Sigmoid colon (tissue), 7 donors: ENCODE results near the gene TSTD2. TPM values are rescaled to one million over a fixed set of nuclear protein-coding genes. Genes with fewer than 3 reads are reported as not detected.

Source experiments
- DNase-seq: peaks from one replicate; pipeline ENCODE4 v3.0.0-alpha.2; 2019
- H3K27ac ChIP-seq, 4 donors: fragments of 200-600 bp; sonication (generic); one replicate each; pipeline ENCODE4 v1.5.1; 2016 to 2019; ENCODE audit warnings: mild to moderate bottlenecking in 1 of 4
- H3K27me3 ChIP-seq, 3 donors: fragments of 200-600 bp; sonication (generic); one replicate each; pipeline ENCODE4 v1.5.1; 2019; ENCODE audit warnings: mild to moderate bottlenecking in 1 of 3
- H3K36me3 ChIP-seq, 4 donors: fragments of 200-600 bp; sonication (generic); one replicate each; pipeline ENCODE4 v1.5.1; 2016 to 2019
- H3K4me1 ChIP-seq, 4 donors: fragments of 200-600 bp; sonication (generic); one replicate each; pipeline ENCODE4 v1.5.1; 2017 to 2019
- H3K4me3 ChIP-seq, 4 donors: fragments of 200-600 bp; sonication (generic); one replicate each; pipeline ENCODE4 v1.5.1; 2017 to 2019; ENCODE audit warnings: mild to moderate bottlenecking in 2 of 4, moderate library complexity in 1 of 4
- H3K9me3 ChIP-seq, 4 donors: fragments of 200-600 bp in 3 of 4; sonication (generic) in 3 of 4; one replicate each; pipeline versions ENCODE4 v1.5.1 to v1.6.1; 2013 to 2019
- EP300 ChIP-seq, 4 donors: sonication (generic); formaldehyde crosslinking; IDR thresholded peaks; one replicate each; pipeline ENCODE4 v1.6.1; 2017; ENCODE audit warnings: antibody characterized with exemption in 4 of 4
- POLR2A ChIP-seq, 2 donors: fragments of 450-650 bp; IDR thresholded peaks; one replicate each; pipeline ENCODE4 v1.6.1; 2016; ENCODE audit warnings: antibody characterized with exemption in 2 of 2, mild to moderate bottlenecking in 2 of 2, moderate library complexity in 2 of 2
- POLR2AphosphoS5 ChIP-seq, 4 donors: sonication (generic); formaldehyde crosslinking; IDR thresholded peaks; one replicate each; pipeline ENCODE4 v1.6.1; 2017; ENCODE audit warnings: antibody characterized with exemption in 4 of 4
- WGBS, 2 donors: extraction: QIAGEN DNeasy Blood & Tissue Kit; methylation state at CpG; one replicate each; pipeline ENCODE4 v1.1.7; 2013; 5-methylcytosine and 5-hydroxymethylcytosine counted together
- intact Hi-C: fragments of 100-400 bp; cut with DNase I; formaldehyde crosslinking; loops from one replicate; pipeline ENCODE4 v1.15.1; 2023
- polyA plus RNA-seq, 3 donors: library from polyadenylated mRNA; stranded (reverse); fragments of 200-250 nt; gene quantifications; one replicate each; pipeline ENCODE4 v1.2.3, GENCODE V29; 2013
- total RNA-seq, 4 donors: library from RNA; depleted of rRNA; stranded (reverse); fragments of >200 nt; gene quantifications; one replicate each; pipeline ENCODE4 v1.1.0, GENCODE V29; 2016
- TF ChIP-seq, protein P1 (sequence below), 4 experiments: fragments of 450-650 bp in 3 of 4; fragments of 200-600 bp in 1 of 4; IDR thresholded peaks; one replicate each; pipeline ENCODE4 v1.5.1; 2016 to 2019; ENCODE audit warnings: antibody characterized with exemption in 4 of 4, mild to moderate bottlenecking in 3 of 4, moderate library complexity in 2 of 4
- donor health status: healthy with polysubstance abuse.
- donor health status: Bipolar disorder and iron deficiency.
- donor health status: healthy.

The TSTD2 gene
- total and polyA plus RNA-seq, 7 donors, result 8.4 to 31.2 (median 15.5) TPM

DNA sequence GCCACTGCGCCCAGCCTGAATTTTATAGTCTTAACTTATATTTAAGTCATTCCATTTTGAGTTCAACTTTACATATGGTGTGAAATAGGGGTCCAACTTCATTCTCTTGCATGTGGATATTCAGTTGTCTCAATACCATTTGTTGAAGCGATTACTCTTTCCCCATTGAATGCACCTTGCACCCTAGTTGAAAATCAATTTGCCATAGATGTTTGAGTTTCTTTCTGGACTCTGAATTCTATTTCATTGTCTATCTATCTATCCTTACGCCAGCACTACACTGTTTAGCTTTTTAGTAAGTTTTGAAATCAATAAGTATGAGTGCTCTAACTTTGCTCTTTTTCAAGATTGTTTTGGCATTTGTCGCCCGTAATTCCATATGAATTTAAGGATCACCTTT is 81.9 kb downstream of the TSTD2 start:
- Histone ChIP-seq H3K4me3 (no peak overlapping the region), H3K27me3 (no peaks in the 10 kb centered on the region), H3K4me1 (no peaks in the 10 kb centered on the region), H3K9me3 (peaks cover 0 to 3% (median 0%) of the 10 kb centered on the region in 4 donors), H3K36me3 (peaks cover 6 to 40% (median 21%) of the 10 kb centered on the region in 4 donors), H3K27ac (no peak overlapping the region)
- intact Hi-C loops, result no loop called here
- DNase-seq, result no peak
- TF ChIP-seq, protein P1, sequence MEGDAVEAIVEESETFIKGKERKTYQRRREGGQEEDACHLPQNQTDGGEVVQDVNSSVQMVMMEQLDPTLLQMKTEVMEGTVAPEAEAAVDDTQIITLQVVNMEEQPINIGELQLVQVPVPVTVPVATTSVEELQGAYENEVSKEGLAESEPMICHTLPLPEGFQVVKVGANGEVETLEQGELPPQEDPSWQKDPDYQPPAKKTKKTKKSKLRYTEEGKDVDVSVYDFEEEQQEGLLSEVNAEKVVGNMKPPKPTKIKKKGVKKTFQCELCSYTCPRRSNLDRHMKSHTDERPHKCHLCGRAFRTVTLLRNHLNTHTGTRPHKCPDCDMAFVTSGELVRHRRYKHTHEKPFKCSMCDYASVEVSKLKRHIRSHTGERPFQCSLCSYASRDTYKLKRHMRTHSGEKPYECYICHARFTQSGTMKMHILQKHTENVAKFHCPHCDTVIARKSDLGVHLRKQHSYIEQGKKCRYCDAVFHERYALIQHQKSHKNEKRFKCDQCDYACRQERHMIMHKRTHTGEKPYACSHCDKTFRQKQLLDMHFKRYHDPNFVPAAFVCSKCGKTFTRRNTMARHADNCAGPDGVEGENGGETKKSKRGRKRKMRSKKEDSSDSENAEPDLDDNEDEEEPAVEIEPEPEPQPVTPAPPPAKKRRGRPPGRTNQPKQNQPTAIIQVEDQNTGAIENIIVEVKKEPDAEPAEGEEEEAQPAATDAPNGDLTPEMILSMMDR (IDR thresholded peaks at IDR 0.05), result no peak
- TF ChIP-seq POLR2A (IDR thresholded peaks at IDR 0.05) (no peak), POLR2AphosphoS5 (IDR thresholded peaks at IDR 0.05) (no peak), EP300 (IDR thresholded peaks at IDR 0.05) (no peak)
- 95% methylated on average over 5 of the region's 5 CpGs for WGBS, 2 donors

DNA sequence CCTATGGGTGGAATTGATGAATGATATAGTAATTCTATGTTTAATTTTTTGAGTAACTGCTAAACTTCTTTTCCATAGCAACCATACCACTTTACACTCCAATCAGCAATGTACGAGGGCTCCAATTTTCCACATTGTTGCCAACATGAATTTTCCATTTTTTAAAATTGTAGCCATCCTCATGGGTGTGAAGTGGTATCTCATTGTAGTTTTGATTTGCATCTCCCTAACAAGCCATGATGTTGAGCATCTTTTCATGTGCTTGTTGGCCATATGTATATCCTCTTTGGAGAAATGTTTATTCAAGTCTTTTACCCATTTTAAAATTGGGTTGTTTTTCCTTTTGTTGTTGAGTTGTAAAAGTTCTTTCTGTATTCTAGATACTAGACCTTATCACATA is 82.8 kb downstream of the TSTD2 start:
- WGBS, 2 donors, result 84 to 95% methylated on average over 1 of the region's 1 CpG
- intact Hi-C loops, result no loop called here
- no peak for DNase-seq
- Histone ChIP-seq H3K9me3 (peaks cover 0 to 3% (median 0%) of the 10 kb centered on the region in 4 donors), H3K27me3 (no peaks in the 10 kb centered on the region), H3K4me3 (no peak overlapping the region), H3K4me1 (peaks cover 0 to 5% (median 4%) of the 10 kb centered on the region in 4 donors), H3K36me3 (peaks cover 6 to 40% (median 19%) of the 10 kb centered on the region in 4 donors), H3K27ac (no peak overlapping the region)
- TF ChIP-seq EP300 (IDR thresholded peaks at IDR 0.05), result no peak
- TF ChIP-seq, protein P1 (IDR thresholded peaks at IDR 0.05), result no peak
- no peak for TF ChIP-seq POLR2A (IDR thresholded peaks at IDR 0.05)
- TF ChIP-seq POLR2AphosphoS5 (IDR thresholded peaks at IDR 0.05), result no peak

Other genes with a start within 250 kb of the TSTD2 start
- 10 to 100 TPM; 10.5 to 20.9 (median 15.3) TPM for gene TDRD7, start 221.3 kb downstream of the TSTD2 start, total RNA-seq
- 10 to 100 TPM; 15.5 to 25.7 (median 19.2) TPM for gene TDRD7, start 221.3 kb downstream of the TSTD2 start, polyA plus RNA-seq
- 10 to 100 TPM; 28.5 to 56.8 (median 38.5) TPM for gene TMOD1, start 131.7 kb downstream of the TSTD2 start, total RNA-seq
- 1 to 10 TPM; 1.6 to 5.8 (median 4.2) TPM for gene TMOD1, start 131.7 kb downstream of the TSTD2 start, polyA plus RNA-seq
- gene NCBP1, start 453 bp upstream of the TSTD2 start, total RNA-seq, result 10 to 100 TPM; 13.9 to 20.2 (median 18.7) TPM
- gene NCBP1, start 453 bp upstream of the TSTD2 start, polyA plus RNA-seq, result 10 to 100 TPM in 2 of 3 donors, 1 to 10 TPM in 1; 7.8 to 15.9 (median 12.5) TPM
- gene XPA, start 64.0 kb upstream of the TSTD2 start, total RNA-seq, result 10 to 100 TPM; 21.7 to 33.2 (median 31.2) TPM
- gene XPA, start 64.0 kb upstream of the TSTD2 start, polyA plus RNA-seq, result 10 to 100 TPM in 2 of 3 donors, 1 to 10 TPM in 1; 8.8 to 16.2 (median 12.5) TPM
- not detected for gene FOXE1, start 219.9 kb upstream of the TSTD2 start, total RNA-seq
- gene FOXE1, start 219.9 kb upstream of the TSTD2 start, polyA plus RNA-seq, result not detected